HPDE6-E6E7 (cell line): ENCODE results near the gene PGP.

Experiments used
- DNase-seq: peaks from one replicate; pipeline ENCODE4 v3.0.0; 2011; ENCODE audit warnings: missing footprints; ENCODE audit errors: extremely low spot score

Gene PGP

GRCh38 chr16:2183671-2184070 lies 31.0 kb downstream of the PGP start:
- DNase-seq: no peak

- DNase-seq: no peak
Measured at GRCh38 chr16:2181952-2182351, 32.7 kb downstream of the PGP start.

GRCh38 chr16:2180962-2181923 lies 33.4 kb downstream of the PGP start:
- no peak for DNase-seq

- DNase-seq: no peak
Measured at GRCh38 chr16:2180461-2180860, 34.2 kb downstream of the PGP start.

GRCh38 chr16:2179576-2179975 lies 35.1 kb downstream of the PGP start:
- no peak for DNase-seq

GRCh38 chr16:2179107-2179501 lies 35.5 kb downstream of the PGP start:
- DNase-seq: no peak

GRCh38 chr16:2178321-2179106 lies 36.1 kb downstream of the PGP start:
- peak; percentile 16 for DNase-seq

GRCh38 chr16:2177561-2177960 lies 37.1 kb downstream of the PGP start:
- no peak for DNase-seq

GRCh38 chr16:2177101-2177500 lies 37.5 kb downstream of the PGP start:
- DNase-seq: no peak

- DNase-seq: no peak
Measured at GRCh38 chr16:2176047-2176446, 38.6 kb downstream of the PGP start.

GRCh38 chr16:2175454-2175853 lies 39.2 kb downstream of the PGP start:
- no peak for DNase-seq

GRCh38 chr16:2174396-2175131 lies 40.1 kb downstream of the PGP start:
- no peak for DNase-seq

- no peak for DNase-seq
Measured at GRCh38 chr16:2173916-2174315, 40.7 kb downstream of the PGP start.

- DNase-seq: no peak
Measured at GRCh38 chr16:2173366-2173765, 41.3 kb downstream of the PGP start.

- DNase-seq: no peak
Measured at GRCh38 chr16:2172688-2173335, 41.8 kb downstream of the PGP start.

- no peak for DNase-seq
Measured at GRCh38 chr16:2171601-2172178, 43.0 kb downstream of the PGP start.

GRCh38 chr16:2170587-2171435 lies 43.8 kb downstream of the PGP start:
- no peak for DNase-seq

GRCh38 chr16:2170080-2170479 lies 44.6 kb downstream of the PGP start:
- DNase-seq: no peak

GRCh38 chr16:2167068-2167638 lies 47.5 kb downstream of the PGP start:
- no peak for DNase-seq
